GM21526 (cell line): Measurements from ENCODE around the gene ANO9.
"Not testable (repeated sequence)": the region's sequence is repeated elsewhere in the genome, so short reads cannot be mapped to it uniquely, and the experiment has no call there.

Source experiments
- ATAC-seq: cut with Tn5 transposase; IDR thresholded peaks from one replicate; pipeline ENCODE4 v1.9.1; 2021; ENCODE audit warnings: moderate library complexity; ENCODE audit not compliant: unreplicated experiment, low FRiP score

Gene ANO9

GRCh38 chr11:472816-473215, 31.0 kb upstream of the ANO9 start:
- no peak for ATAC-seq

DNA sequence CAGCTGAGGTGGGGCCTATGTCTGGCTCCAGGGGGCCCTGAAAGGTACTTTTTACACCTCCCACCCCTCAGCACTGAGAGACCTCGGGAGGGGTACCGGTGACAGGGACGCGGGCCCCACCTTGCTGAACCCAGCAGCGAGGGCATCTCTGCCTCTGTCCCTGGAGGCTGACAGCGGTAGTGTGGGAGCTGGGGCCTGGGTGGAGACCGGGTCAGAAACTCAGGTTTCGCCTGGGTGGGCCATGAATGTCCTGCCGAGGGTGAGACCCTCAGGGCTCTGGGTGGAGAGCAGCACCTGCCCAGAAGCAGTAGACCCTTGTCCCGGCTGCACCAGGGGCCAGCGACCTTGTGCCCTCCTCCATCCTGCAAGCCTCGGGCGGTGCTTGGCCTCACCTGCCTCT, 30.5 kb upstream of the ANO9 start:
- ATAC-seq, result no peak

- no peak for ATAC-seq
These were observed 29.8 kb upstream of the ANO9 start for GRCh38 chr11:471468-472145.

DNA sequence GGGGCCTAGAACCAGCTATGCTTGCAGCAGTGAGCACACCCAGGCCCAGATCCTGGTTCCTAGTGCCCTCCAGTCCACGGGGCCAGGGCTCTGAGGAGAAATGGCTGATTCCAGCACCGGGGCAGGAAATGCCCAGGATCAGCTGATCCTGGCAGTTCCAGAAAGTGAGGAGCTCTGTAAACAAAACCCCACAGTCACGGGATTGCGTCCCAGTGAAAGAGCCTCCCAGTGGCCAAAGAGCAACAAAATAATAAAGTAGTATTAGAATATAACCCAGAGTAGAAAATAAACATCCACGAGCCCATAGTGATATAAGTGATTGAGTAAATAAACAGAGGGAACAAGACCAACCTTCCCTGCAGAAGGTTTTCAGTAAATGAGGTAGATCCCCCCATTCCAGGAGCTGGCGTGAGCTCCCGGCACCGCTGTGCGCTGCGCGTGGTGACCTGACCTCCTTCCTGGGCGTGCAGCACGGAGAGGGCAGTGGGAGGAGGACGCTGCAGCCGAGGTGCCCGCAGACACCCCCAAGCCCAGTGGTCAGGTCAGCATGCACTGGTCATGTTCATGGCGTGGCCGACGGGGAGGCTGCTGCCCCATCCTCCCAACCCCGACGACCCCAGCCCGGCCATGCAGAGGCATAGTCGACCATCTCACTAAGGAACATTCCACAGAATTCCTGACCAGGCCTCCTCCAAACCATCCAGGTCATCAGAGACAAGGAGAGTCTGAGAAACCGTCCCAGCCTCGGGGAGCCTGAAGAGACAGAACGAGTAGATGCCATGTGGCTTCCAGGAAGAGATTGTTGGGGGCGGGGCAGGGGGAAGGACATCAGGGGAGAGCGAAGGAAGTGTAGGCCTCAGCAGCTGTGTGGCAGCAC, 28.1 kb upstream of the ANO9 start:
- no peak for ATAC-seq

DNA sequence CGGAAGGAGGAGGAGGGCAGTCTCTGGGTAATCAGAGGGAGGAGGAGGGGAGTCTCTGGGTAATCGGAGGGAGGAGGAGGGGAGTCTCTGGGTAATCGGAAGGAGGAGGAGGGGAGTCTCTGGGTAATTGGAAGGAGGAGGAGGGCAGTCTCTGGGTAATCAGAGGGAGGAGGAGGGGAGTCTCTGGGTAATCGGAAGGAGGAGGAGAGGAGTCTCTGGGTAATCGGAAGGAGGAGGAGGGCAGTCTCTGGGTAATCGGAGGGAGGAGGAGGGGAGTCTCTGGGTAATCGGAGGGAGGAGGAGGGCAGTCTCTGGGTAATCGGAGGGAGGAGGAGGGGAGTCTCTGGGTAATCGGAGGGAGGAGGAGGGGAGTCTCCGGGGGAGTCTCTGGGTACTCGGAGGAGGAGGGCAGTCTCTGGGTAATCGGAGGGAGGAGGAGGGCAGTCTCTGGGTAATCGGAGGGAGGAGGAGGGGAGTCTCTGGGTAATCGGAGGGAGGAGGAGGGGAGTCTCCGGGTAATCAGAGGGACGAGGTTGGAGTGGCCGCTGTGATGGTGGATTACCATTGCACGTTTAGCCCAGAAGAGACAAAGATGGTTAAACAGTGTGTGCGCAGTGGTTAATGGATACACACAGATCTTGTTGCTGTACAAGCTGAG, 27.3 kb upstream of the ANO9 start:
- not testable (repeated sequence) for ATAC-seq

DNA sequence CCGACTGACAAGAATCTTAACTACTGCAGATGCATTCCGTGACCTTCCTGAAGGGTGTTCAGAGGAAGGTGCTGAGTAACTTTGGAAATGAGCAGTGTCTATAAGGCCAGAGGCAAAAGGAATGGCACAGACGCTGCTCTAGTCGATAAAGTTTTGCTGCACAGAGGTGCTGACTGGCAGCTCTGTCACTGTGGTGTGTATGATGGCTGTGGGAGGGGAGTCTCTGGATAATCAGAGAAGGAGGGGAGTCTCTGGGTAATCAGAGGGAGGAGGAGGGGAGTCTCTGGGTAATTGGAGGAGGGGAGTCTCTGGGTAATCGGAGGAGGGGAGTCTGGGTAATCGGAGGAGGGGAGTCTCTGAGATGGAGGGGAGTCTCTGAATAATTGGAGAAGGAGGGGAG, 26.7 kb upstream of the ANO9 start:
- no peak for ATAC-seq

DNA sequence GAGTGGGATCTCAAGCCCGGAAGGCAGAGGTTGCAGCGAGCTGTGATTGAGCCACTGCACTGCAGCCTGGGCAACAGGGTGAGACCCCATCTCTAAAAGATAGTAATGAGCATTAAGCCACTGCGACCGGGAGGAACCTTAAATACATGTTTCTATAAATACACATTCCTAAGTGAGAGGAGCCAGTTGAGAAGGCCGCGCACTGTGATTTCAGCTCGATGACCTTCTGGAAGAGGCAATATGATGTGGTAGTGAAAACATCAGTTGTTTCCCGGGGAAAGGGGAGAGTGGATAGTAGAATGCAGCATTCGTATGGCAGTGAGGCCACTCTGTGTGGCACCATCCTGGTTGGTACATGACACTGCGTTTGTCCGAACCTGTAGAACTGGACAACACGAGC, 26.2 kb upstream of the ANO9 start:
- ATAC-seq, result no peak

- no peak for ATAC-seq
These were observed 24.2 kb upstream of the ANO9 start for GRCh38 chr11:465896-466530.

- no peak for ATAC-seq
These were observed 22.5 kb upstream of the ANO9 start for GRCh38 chr11:464316-464715.

DNA sequence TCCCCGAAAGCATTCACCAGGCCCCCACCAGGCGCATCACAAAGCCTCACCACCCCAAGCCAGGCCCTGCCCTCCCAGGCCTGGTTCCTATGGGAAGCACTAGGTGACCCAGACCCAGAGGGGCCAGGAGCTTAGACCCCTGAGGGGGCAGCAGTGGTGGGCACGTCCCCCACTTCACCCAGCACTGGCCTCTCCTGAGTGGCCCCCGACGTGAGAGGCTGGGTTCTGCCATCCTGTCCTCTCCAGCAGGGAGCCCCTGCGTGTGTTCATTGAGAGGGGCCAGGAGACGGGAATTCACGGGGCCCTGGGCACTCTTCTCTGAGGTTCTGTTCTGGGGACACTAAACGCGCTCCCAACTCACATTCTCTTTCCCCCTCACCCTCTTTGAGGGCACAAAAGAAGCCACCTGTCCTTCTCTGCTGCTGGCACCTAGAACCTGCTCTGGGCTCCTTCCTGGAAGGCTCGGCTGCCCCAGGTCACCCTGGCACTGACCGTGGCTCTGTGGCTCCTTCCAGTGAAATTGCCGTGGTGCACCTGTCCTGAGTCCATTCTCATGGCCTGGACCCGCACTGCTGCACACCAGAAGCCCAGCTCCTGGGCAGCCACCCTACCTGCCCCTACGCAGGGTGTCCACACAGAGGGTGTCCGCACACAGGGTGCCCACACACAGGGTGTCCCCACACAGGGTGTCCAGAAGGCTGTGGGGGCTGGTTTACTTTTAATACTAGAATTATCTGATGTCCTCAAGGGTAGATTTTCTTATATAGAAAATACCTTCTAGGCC, 20.5 kb upstream of the ANO9 start:
- no peak for ATAC-seq

DNA sequence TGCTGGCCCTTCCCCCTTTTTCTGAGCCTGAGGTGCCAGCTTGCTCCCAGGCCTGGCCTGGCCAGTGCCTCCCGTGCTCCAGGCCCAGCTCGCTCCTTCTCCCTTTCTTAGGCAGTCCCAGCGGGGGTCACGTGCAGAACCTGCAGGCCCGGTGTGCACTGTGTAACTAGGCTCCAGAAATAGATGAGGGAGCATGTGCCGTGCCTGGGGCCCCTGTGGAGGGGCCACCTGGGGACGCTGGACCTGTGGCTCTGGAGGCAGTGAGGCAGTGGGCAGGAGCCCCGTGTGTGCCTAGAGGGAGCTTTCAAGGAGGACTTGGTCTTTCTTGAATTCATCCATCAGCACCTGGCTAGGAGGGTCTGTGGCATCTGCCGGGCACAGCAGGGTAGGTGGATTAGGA, 19.8 kb upstream of the ANO9 start:
- ATAC-seq, result no peak

DNA sequence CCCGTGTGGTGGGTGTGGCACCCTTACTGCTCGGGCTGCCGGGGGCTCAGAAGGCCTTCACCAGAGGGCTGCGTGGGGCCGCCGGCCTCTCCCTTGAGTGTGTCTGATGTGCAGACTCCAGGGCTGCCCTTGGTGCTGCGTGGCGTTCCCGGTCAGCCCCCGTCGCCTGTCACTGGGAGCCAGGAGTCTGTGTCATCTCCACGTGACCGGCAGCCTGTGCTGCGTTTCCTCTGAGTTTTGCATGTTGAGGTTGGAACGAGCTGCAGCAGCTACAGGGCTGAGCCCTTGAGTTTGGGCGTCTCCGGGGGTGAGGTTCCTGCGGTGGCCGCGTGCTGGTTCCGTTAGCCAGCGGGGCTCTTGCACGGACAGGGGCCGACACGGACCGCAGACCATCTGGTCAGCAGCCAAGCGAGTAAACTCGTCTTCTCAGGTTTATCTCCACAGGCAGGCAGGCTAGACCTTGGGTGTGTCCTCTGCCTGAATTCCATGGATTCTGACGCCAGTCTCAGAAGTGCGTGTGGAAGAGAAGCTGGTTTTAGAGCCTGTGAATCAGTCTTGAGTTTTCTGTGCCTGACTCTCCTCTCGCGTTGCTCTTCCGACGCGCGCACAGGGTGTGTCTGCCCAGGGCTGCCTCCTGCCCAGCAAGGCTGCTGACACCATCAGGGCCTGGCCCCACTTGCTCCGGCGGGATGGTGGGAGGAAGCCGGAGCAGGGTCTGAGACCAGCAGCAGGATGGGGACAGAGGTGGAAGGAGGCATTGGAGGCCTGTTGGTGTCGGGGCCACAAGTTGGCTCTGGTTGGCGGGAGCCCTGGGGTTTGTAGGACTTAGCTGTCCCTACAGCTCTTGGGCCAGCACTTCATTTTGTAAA, 18.8 kb upstream of the ANO9 start:
- ATAC-seq, result no peak

DNA sequence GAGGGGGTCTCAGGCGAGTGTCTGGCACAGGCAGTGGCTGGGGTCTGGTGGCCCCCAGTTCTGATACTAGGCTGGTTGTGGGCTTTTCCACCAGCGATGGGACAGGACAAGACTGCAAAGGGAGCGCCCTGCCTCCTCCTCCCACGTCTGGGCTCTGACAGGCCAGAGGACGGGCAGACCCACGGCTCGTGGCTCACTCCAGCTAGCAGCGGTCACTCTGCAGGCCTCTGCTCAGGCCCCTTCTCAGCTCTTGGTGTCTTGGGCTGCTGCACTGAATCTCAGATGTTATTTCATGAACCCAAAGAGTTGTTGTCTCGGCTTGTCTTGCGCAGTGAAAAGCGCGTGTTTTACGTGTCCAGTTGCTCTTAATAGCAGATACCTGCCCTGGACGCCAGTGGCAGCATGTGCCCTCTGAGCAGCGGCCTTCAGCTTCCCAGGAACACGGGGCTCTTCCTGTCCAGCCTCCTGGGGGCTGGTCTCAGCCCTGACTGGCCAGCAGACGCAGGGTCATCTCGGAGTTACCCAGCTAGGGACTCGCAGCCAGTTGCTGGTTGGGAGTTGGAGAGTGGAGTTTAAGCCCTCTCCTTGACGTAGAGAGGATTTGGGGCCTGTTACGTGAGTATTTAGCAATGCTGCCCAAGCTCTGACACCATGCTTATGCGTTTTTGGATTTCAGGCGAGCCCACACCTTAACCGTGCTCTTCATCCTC, 17.9 kb upstream of the ANO9 start:
- ATAC-seq, result no peak

GRCh38 chr11:457111-457760, 15.4 kb upstream of the ANO9 start:
- ATAC-seq, result no peak

DNA sequence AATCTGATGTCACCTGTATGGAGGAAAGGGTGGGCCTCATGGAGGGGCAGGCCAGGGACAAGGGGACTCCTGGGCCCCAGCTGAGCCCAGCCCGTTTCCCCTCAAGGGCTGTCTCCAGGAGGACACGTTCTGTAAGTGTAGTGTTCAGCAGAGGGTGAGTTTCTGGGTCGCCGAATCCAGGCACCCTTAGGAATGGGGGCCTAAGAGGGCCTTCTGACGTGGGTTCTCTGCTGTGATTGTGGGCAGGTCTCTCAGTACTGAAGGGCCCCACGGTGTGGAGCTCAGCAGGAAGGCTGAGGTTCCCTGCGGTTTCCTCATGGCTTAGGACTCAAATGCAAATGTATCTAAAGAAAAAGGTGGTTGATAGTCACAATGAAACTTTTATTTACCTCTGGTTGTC, 14.7 kb upstream of the ANO9 start:
- ATAC-seq, result no peak

- no peak for ATAC-seq
These were observed 13.8 kb upstream of the ANO9 start for GRCh38 chr11:455566-456147.

DNA sequence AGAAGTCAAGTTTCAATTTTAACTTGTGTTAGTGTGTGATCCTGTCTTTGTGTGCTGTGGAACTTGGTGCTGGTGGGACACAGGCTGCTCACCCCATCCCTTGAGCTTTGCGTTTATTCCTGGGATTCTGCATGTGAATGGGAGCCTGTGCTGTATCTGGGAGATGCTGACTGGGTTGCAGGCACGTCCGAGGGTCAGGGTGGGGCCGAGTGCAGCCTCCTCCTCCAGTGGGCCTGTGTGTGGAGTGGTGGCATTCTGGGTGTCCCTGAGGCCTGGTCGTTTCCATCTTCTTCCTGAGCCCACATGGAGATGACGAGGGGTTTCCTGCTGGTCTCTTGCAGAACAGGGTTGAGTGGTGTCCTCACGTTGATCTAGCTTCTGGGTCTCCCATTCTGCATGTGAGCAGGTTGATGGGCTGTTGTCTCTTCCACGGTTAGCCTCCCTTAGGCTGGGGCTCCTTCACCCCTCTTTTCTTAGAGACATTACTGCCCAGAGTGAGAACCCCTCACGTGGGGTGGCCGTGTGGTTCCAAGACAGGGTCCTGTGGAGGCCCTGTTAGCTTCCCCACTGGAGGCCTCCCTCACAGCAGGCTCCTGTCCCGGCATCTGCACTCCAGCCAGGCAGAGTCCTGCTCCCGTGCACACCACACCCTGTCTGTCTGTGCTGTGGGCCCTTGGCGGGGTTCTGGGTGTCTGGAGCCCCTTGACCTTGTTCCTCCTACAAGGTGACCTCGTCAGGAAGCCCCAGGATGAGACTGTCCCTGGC, 13.2 kb upstream of the ANO9 start:
- no peak for ATAC-seq
